C4-2B (cell line): ENCODE measurements around the gene CHN2.

Experiments
- H3K27ac ChIP-seq: fragments of 450-650 bp; 2 replicates; pipeline ENCODE4 v1.5.1; 2017
- CTCF ChIP-seq: fragments of 450-650 bp; conservative IDR thresholded peaks from 2 replicates; pipeline ENCODE4 v1.5.1; 2017; ENCODE audit warnings: mild to moderate bottlenecking
- ZFX ChIP-seq: fragments of 450-650 bp; IDR thresholded peaks from 2 replicates; pipeline ENCODE4 v1.6.1; 2017

CHN2 gene

GRCh38 chr7:29302666-29303395, 108.3 kb downstream of the CHN2 start:
- no peak overlapping the region for H3K27ac ChIP-seq
- no peak for TF ChIP-seq ZFX

GRCh38 chr7:29304756-29305155, 110.2 kb downstream of the CHN2 start:
- H3K27ac ChIP-seq = no peak overlapping the region
- TF ChIP-seq ZFX (no peak), CTCF (no peak)

GRCh38 chr7:29306319-29306991, 111.9 kb downstream of the CHN2 start:
- H3K27ac ChIP-seq = no peak overlapping the region
- no peak for TF ChIP-seq CTCF
- TF ChIP-seq ZFX = no peak

GRCh38 chr7:29308424-29308823, 113.8 kb downstream of the CHN2 start:
- TF ChIP-seq CTCF (no peak), ZFX (no peak)
- no peak overlapping the region for H3K27ac ChIP-seq

- no peak for TF ChIP-seq ZFX
- no peak for TF ChIP-seq CTCF
- no peak overlapping the region for H3K27ac ChIP-seq
These were observed 114.7 kb downstream of the CHN2 start for GRCh38 chr7:29309041-29309854.

- no peak overlapping the region for H3K27ac ChIP-seq
- TF ChIP-seq ZFX = no peak
- no peak for TF ChIP-seq CTCF
These were observed 116.0 kb downstream of the CHN2 start for GRCh38 chr7:29310625-29311024.

- TF ChIP-seq ZFX (no peak), CTCF (no peak)
These were observed 116.7 kb downstream of the CHN2 start for GRCh38 chr7:29311314-29311713.

More at GRCh38 chr7:29311314-29311713, 116.7 kb downstream of the CHN2 start:
- no peak overlapping the region for H3K27ac ChIP-seq
